Ovary (tissue), 3 donors: ENCODE results near the gene DEFB121.

Experiments
- EP300 ChIP-seq: sonication (generic); formaldehyde crosslinking; IDR thresholded peaks from one replicate; pipeline ENCODE4 v1.6.1; 2017; ENCODE audit warnings: antibody characterized with exemption
- POLR2A ChIP-seq: fragments of 450-650 bp; IDR thresholded peaks from one replicate; pipeline ENCODE4 v1.6.1; 2017; ENCODE audit warnings: antibody characterized with exemption, mild to moderate bottlenecking, moderate library complexity
- TF ChIP-seq, protein P1 (sequence below), 3 donors: fragments of 450-650 bp in 2 of 3; fragments of 200-600 bp in 1 of 3; IDR thresholded peaks; one replicate each; pipeline versions ENCODE4 v1.5.1 to v1.8.0; 2016 to 2022; ENCODE audit warnings: antibody characterized with exemption in 3 of 3, mild to moderate bottlenecking in 1 of 3
- donor health status: DM: no; HTN: no; CAD: no.

DNA sequence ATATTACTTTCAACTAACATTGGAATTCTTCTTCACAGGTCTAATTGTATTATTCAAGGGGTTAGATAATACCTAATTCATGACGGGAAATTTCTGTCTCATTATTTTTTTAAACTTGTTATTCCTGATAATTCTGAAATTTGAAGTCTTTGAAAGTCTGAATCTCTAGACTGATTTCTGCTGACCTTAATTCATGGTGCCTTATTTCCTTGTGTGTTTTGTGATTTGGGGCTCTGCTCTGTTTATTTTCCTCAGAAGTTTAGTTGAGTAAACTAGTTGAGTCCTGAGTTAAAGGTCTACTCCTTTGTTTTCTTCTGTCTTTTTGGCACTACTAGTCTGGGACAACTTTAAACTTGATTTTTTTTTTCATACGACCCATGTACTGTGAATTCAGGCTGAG, 31.7 kb downstream of the DEFB121 start:
- TF ChIP-seq, protein P1, sequence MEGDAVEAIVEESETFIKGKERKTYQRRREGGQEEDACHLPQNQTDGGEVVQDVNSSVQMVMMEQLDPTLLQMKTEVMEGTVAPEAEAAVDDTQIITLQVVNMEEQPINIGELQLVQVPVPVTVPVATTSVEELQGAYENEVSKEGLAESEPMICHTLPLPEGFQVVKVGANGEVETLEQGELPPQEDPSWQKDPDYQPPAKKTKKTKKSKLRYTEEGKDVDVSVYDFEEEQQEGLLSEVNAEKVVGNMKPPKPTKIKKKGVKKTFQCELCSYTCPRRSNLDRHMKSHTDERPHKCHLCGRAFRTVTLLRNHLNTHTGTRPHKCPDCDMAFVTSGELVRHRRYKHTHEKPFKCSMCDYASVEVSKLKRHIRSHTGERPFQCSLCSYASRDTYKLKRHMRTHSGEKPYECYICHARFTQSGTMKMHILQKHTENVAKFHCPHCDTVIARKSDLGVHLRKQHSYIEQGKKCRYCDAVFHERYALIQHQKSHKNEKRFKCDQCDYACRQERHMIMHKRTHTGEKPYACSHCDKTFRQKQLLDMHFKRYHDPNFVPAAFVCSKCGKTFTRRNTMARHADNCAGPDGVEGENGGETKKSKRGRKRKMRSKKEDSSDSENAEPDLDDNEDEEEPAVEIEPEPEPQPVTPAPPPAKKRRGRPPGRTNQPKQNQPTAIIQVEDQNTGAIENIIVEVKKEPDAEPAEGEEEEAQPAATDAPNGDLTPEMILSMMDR (IDR thresholded peaks at IDR 0.05): no peak
- TF ChIP-seq POLR2A (no peak), EP300 (no peak)
